SK-N-SH (cell line): ENCODE data around the gene HOXD13. TPM values are rescaled to one million over a fixed set of nuclear protein-coding genes. Genes with fewer than 3 reads are reported as not detected.

Source experiments
- CTCF ChIA-PET: fragments of 300-600, 350-600 bp; formaldehyde crosslinking; extraction: SDS; loops from one replicate; lab custom pipeline; 2021; lab: Yijun Ruan, JAX
- POLR2A ChIA-PET: fragments of 350-600 bp; sonication (Branson Sonifier 250); formaldehyde crosslinking; extraction: SDS; loops from one replicate; lab custom pipeline; 2020; ENCODE audit warnings: antibody characterized with exemption, inconsistent platforms; lab: Yijun Ruan, JAX
- DNase-seq: peaks from one replicate; pipeline ENCODE4 v3.0.0; 2012
- H2AFZ ChIP-seq: fragments of 200-600 bp; sonication (generic); 2 replicates; pipeline ENCODE4 v1.8.1; 2016; ENCODE audit warnings: antibody characterized with exemption, mild to moderate bottlenecking, low read depth
- H3F3A ChIP-seq: fragments of 200-600 bp; sonication (generic); replicated peaks from 2 replicates; pipeline ENCODE3; 2016; ENCODE audit warnings: antibody characterized with exemption, mild to moderate bottlenecking; ENCODE audit not compliant: insufficient read depth
- H3K27ac ChIP-seq, 2 experiments: fragments of 200-500 bp in 1 of 2; fragments of 200-600 bp in 1 of 2; sonication (Bioruptor generic) in 1 of 2; sonication (generic), shearing (Covaris generic) in 1 of 2; 2 replicates each; pipeline versions ENCODE4 v1.5.1 to v1.6.1; 2014 to 2016; ENCODE audit warnings: low read depth in 2 of 2, inconsistent platforms in 1 of 2, low read length in 1 of 2, mild to moderate bottlenecking in 1 of 2, mixed read lengths in 1 of 2
- H3K27me3 ChIP-seq: fragments of 200-600 bp; sonication (generic), shearing (Covaris generic); 2 replicates; pipeline ENCODE4 v1.6.1; 2016; ENCODE audit warnings: mixed run types; ENCODE audit not compliant: insufficient read depth
- H3K36me3 ChIP-seq, 2 experiments: fragments of 200-500 bp in 1 of 2; fragments of 200-600 bp in 1 of 2; sonication (Bioruptor generic) in 1 of 2; sonication (generic) in 1 of 2; replicated peaks in 1 of 2; 2 replicates each; pipeline versions ENCODE3 to v1.5.1; 2014 to 2016; ENCODE audit warnings: low read length in 1 of 2, mild to moderate bottlenecking in 1 of 2; ENCODE audit not compliant: insufficient read depth in 2 of 2, control insufficient read depth in 1 of 2
- H3K4me1 ChIP-seq, 2 experiments: fragments of 200-500 bp in 1 of 2; fragments of 200-600 bp in 1 of 2; sonication (Bioruptor generic) in 1 of 2; sonication (generic), shearing (Covaris generic) in 1 of 2; 2 replicates each; pipeline versions ENCODE4 v1.5.1 to v1.6.1; 2014 to 2016; ENCODE audit warnings: low read depth in 1 of 2, low read length in 1 of 2, mixed run types in 1 of 2; ENCODE audit not compliant: insufficient read depth in 2 of 2, control insufficient read depth in 1 of 2
- H3K4me2 ChIP-seq: fragments of 200-600 bp; sonication (generic), shearing (Covaris generic); 2 replicates; pipeline ENCODE4 v1.6.1; 2017; ENCODE audit warnings: mixed run types
- H3K4me3 ChIP-seq, 2 experiments: fragments of 200-500 bp in 1 of 2; fragments of 200-600 bp in 1 of 2; sonication (Bioruptor generic) in 1 of 2; sonication (generic), shearing (Covaris generic) in 1 of 2; 2 replicates each; pipeline versions ENCODE4 v1.5.1 to v1.8.1; 2014 to 2016; ENCODE audit warnings: low read depth in 2 of 2, inconsistent platforms in 1 of 2, low read length in 1 of 2, mild to moderate bottlenecking in 1 of 2, mixed read lengths in 1 of 2, moderate library complexity in 1 of 2
- H3K79me2 ChIP-seq: fragments of 200-600 bp; sonication (generic); 2 replicates; pipeline ENCODE4 v1.8.1; 2017; ENCODE audit warnings: mild to moderate bottlenecking; ENCODE audit not compliant: insufficient read depth
- H3K9ac ChIP-seq: fragments of 200-600 bp; sonication (generic); 2 replicates; pipeline ENCODE4 v1.6.1; 2017; ENCODE audit warnings: mixed run types
- H3K9me2 ChIP-seq: fragments of 200-600 bp; sonication (generic); 2 replicates; pipeline ENCODE4 v1.6.1; 2017; ENCODE audit warnings: mixed run types
- H3K9me3 ChIP-seq: fragments of 200-600 bp; sonication (generic); 2 replicates; pipeline ENCODE4 v1.6.1; 2017; ENCODE audit warnings: mixed run types, mild to moderate bottlenecking, moderate library complexity
- H4K20me1 ChIP-seq: fragments of 200-600 bp; sonication (generic); 2 replicates; pipeline ENCODE4 v1.6.1; 2017; ENCODE audit warnings: mild to moderate bottlenecking, mixed run types; ENCODE audit not compliant: insufficient read depth
- CTCF ChIP-seq: fragments of 200-600 bp; sonication (generic); IDR thresholded peaks from 2 replicates; pipeline ENCODE4 v1.6.1; 2017; ENCODE audit warnings: antibody characterized with exemption, mild to moderate bottlenecking, moderate library complexity
- EZH2phosphoT487 ChIP-seq: fragments of 200-600 bp; sonication (generic); IDR thresholded peaks from 2 replicates; pipeline ENCODE4 v1.6.1; 2017; ENCODE audit warnings: low read depth, mixed run types, mild to moderate bottlenecking, antibody characterized with exemption, moderate library complexity, borderline replicate concordance
- MAX ChIP-seq: IDR thresholded peaks from 2 replicates; pipeline ENCODE4 v1.4.0; 2012; ENCODE audit warnings: low read depth
- SIN3A ChIP-seq: IDR thresholded peaks from 2 replicates; pipeline ENCODE4 v1.6.1; 2012; ENCODE audit warnings: low read depth, mild to moderate bottlenecking, low read length, moderate library complexity, borderline replicate concordance
- TAF1 ChIP-seq: IDR thresholded peaks from 2 replicates; pipeline ENCODE4 v1.6.1; 2012; ENCODE audit warnings: low read depth, mild to moderate bottlenecking, low read length, moderate library complexity, borderline replicate concordance
- YY1 ChIP-seq: IDR thresholded peaks from 2 replicates; pipeline ENCODE4 v1.4.0; 2012; ENCODE audit warnings: low read depth, mild to moderate bottlenecking
- WGBS: methylation state at CpG from one replicate; pipeline ENCODE4 v1.1.6; 2017; ENCODE audit warnings: low lambda C conversion rate; 5-methylcytosine and 5-hydroxymethylcytosine counted together
- polyA plus RNA-seq, 3 experiments: library from polyadenylated mRNA; depleted of rRNA; stranded (reverse); fragments of >200 nt; gene quantifications; 2 replicates each; pipeline ENCODE4 v1.2.3, GENCODE V29; 2012
- TF ChIP-seq, protein P1 (sequence below): fragments of 150-350 bp; IDR thresholded peaks from 2 replicates; pipeline ENCODE4 v1.6.1; 2017; ENCODE audit warnings: antibody characterized with exemption, low read length, low read depth, borderline replicate concordance

The HOXD13 gene
- polyA plus RNA-seq, 1 of the 3 experiments (the other 2 are of a cell fraction) = not detected

GRCh38 chr2:176093145-176093897, 800 bp downstream of the HOXD13 start:
- Histone ChIP-seq H3K9me2 (no peaks in the 10 kb centered on the region), H3K79me2 (no peaks in the 10 kb centered on the region), H3K27ac (no peak overlapping the region), H2AFZ (no peak overlapping the region), H3K27me3 (peaks cover 94% of the 10 kb centered on the region), H4K20me1 (no peaks in the 10 kb centered on the region), H3K4me3 (peak overlapping the region in 1 of 2 experiments; percentile 38; a peak in 3 of 4 replicates), H3K36me3 (no peaks in the 10 kb centered on the region), H3F3A (no peaks in the 10 kb centered on the region), H3K9ac (no peak overlapping the region), H3K9me3 (no peaks in the 10 kb centered on the region), H3K4me2 (peak overlapping the region; percentile 65; the same call in 1 of the 2 replicates), H3K4me1 (peaks cover 0 to 21% of the 10 kb centered on the region in 2 experiments; a peak in 2 of 4 replicates)
- POLR2A ChIA-PET = no interaction called here
- TF ChIP-seq MAX (0 out of 2 replicates have a peak, but pooled peaks have one; percentile 27), YY1 (no peak), CTCF (peak; percentile 22), EZH2phosphoT487 (peak; percentile 93; the same call in 1 of the 2 replicates)
- TF ChIP-seq, protein P1, sequence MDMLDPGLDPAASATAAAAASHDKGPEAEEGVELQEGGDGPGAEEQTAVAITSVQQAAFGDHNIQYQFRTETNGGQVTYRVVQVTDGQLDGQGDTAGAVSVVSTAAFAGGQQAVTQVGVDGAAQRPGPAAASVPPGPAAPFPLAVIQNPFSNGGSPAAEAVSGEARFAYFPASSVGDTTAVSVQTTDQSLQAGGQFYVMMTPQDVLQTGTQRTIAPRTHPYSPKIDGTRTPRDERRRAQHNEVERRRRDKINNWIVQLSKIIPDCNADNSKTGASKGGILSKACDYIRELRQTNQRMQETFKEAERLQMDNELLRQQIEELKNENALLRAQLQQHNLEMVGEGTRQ = no peak
- peak; percentile 73 for DNase-seq
- 9% methylated on average over 21 of the region's 53 CpGs for WGBS
- CTCF ChIA-PET = interaction anchor here (1.2 to 13.5 kb wide), 9 partner anchors 10 to 889 kb away, joined by 4 to 264 read pairs (median 4); partner anchors contain the start of genes EVX2, HOXD10, HOXD11 and HOXD9

GRCh38 chr2:176093898-176094249, 1.4 kb downstream of the HOXD13 start:
- TF ChIP-seq SIN3A (no peak), TAF1 (no peak), EZH2phosphoT487 (peak; percentile 0; the same call in 1 of the 2 replicates)
- POLR2A ChIA-PET = no interaction called here
- no peaks in the 10 kb centered on the region for H3K36me3 ChIP-seq
- H4K20me1 ChIP-seq = no peaks in the 10 kb centered on the region
- no peak overlapping the region for H2AFZ ChIP-seq
- H3K4me1 ChIP-seq = peaks cover 0 to 25% of the 10 kb centered on the region in 2 experiments; a peak in 2 of 4 replicates
- H3K9ac ChIP-seq = no peak overlapping the region
- H3K79me2 ChIP-seq = no peaks in the 10 kb centered on the region
- H3K4me2 ChIP-seq = no peak overlapping the region
- H3K9me3 ChIP-seq = no peaks in the 10 kb centered on the region
- no peaks in the 10 kb centered on the region for H3F3A ChIP-seq
- no peaks in the 10 kb centered on the region for H3K9me2 ChIP-seq
- H3K27ac ChIP-seq = no peak overlapping the region
- 40% methylated on average over 8 of the region's 8 CpGs for WGBS
- no peak for DNase-seq
- H3K4me3 ChIP-seq = no peak overlapping the region
- CTCF ChIA-PET = interaction anchor here (1.0 to 13.5 kb wide), 7 partner anchors 11 to 1064 kb away, joined by 3 to 264 read pairs (median 4); partner anchors contain the start of genes EVX2, HOXD10 and HOXD11
- H3K27me3 ChIP-seq = peaks cover 94% of the 10 kb centered on the region
